ENCODE measurements around the gene HNRNPUL2. TPM values are rescaled to one million over a fixed set of nuclear protein-coding genes. Genes with fewer than 3 reads are reported as not detected.

Gene HNRNPUL2
- total RNA-seq, 1 donor = 7.5 TPM

DNA sequence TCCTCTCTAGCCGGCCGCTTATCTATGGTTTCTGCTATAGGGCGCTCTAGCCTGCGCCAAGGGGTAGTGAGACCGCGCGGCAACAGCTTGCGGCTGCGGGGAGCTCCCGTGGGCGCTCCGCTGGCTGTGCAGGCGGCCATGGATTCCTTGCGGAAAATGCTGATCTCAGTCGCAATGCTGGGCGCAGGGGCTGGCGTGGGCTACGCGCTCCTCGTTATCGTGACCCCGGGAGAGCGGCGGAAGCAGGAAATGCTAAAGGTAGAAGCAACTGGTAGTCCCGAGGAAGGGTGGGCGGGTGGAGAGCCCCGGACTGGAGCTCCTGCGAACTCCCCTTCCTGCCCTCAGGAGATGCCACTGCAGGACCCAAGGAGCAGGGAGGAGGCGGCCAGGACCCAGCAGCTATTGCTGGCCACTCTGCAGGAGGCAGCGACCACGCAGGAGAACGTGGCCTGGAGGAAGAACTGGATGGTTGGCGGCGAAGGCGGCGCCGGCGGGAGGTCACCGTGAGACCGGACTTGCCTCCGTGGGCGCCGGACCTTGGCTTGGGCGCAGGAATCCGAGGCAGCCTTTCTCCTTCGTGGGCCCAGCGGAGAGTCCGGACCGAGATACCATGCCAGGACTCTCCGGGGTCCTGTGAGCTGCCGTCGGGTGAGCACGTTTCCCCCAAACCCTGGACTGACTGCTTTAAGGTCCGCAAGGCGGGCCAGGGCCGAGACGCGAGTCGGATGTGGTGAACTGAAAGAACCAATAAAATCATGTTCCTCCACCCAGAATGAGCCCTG lies 55.5 kb downstream of the HNRNPUL2 start, which contains the start of the genes LBHD1 and UQCC3:
TSS of gene LBHD1 (minus strand) at position 660 of the 782 bp plus-strand sequence. CDS start 2,236 bp downstream, outside the sequence.
TSS of gene UQCC3 (plus strand) at position 66 of the 782 bp plus-strand sequence. CDS start at position 139, 73 bp downstream.
- DNase-seq (ENCODE audit: low read depth in 2 of 3, low spot score in 2 of 3) = peak; percentile 54 to 89 (median 86)

DNA sequence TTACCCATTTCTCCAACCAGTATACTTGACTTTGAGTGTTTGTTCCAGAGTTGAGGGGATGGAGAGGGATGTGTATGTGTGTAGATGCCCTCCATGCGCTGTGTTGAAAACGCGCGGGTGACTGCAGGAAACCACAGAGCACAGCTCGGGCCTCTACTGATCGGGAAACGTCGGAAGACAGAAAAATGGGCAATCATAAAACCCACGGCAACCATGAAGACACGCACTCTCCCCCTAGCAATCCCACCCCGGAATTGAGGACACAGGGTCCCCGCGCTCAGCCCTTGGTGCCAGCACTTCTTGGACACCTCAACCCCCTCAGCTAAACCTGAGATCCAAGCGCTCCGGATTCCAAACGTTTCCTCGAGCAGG lies 56.0 kb downstream of the HNRNPUL2 start:
- peak in 1 of 3 donors; percentile 37 for DNase-seq (ENCODE audit: low read depth in 2 of 3, low spot score in 2 of 3)

DNA sequence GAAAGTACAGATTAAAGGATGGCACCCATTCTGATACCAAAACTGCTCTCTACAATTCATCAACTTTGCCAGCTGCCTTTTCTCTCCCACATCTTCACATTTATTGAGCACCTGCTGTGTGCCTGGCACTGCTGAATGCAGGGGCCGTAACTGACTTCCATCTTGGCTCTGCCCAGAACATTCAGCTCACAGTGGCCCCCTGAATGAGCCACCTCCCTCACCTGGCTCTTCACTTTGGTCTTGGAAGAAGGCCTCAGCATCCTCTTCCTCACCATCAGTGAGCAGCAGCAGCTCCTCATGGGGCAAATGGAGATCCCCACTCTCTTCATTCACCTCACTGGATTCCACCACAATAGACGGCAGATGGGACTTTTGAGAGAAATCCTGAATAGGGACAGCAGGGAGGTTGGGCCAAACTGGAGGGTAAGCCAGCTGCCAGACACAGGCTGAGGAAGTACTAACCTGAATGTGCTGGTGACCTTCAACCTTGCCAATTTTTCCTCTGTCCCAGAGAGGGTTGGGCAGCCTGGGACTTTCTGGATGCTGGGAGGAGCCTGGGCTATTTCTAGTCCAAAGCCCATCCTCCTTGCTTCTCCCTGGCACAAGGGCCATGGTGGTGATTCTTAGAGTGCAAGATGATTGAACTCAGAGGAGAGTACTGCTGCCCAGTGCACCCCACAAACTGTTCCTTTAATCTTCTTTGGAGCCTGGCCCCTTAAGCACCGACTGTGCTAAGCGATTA lies 57.7 kb downstream of the HNRNPUL2 start:
- no peak for DNase-seq (ENCODE audit: low read depth in 2 of 3, low spot score in 2 of 3)

DNA sequence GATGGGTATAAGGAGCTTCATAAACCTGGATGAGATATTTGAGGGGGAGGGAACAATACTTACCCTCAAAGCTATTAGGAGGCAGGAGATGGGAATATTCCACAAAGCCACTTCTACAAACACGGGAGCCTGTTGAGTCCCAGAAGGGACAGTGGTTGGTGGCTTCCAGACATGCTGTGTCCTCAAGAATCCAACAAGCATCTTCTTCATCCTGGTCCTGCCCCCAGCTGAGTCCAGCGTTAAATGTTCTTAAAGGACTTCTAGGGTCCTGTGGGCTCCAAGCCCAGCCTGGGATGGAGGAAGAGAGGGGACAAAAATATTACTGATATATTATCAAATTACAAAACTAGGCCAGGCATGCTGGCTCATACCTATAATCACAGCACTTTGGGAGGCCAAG lies 59.8 kb downstream of the HNRNPUL2 start:
- DNase-seq (ENCODE audit: low read depth in 2 of 3, low spot score in 2 of 3) = no peak

DNA sequence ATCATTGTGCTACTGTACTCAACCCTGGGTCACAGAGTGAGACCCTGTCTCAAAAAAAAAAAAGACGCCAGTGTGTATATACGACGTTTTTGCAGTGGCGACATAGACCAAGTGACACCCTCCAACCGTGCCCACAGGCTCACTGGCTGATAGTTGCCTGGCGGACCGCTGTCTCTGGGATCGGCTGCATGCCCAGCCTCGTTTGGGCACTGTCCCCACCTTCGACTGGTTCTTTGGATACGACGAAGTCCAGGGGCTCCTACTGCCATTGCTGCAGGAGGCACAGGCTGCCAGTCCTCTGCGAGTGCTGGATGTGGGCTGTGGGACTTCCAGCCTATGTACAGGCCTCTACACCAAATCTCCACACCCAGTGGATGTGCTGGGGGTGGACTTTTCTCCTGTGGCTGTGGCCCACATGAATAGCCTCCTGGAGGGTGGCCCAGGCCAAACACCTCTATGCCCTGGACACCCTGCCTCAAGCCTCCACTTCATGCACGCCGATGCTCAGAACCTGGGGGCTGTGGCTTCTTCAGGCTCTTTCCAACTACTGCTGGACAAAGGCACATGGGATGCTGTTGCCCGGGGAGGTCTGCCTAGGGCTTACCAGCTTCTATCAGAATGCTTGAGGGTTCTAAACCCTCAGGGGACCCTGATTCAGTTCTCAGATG lies 60.9 kb downstream of the HNRNPUL2 start:
- DNase-seq (ENCODE audit: low read depth in 2 of 3, low spot score in 2 of 3) = no peak

DNA sequence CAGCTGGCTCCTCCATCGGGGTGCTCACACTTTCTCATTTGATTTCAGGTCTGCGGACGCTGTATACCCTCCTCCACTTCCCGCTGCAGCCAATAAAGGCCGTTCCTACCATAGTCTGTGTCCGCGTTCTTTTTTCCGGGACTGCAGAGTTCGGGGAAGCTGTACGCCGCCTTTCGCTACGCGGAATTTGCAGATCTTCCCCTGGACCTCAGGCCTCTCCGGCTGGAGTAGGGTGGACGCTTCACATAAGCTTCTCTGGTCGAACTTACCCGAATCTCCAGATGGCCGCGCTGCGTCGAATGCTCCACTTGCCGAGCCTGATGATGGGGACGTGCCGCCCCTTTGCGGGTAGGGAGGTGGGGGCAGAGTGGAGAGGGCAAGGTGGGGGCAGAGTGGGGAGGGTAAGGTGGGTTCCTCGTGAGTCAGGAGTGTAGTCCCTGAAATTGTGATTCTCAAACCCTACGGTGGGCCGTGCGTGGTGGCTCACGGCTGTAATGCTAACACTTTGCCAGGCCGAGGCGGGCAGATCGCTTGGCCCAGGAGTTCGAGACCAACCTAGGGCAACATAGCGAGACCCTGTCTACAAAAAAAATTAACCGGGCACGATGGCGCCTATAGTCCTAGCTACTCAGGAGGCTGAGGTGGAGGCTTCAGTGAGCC lies 61.5 kb downstream of the HNRNPUL2 start:
- peak in 2 of 3 donors; percentile 74 to 79 for DNase-seq (ENCODE audit: low read depth in 2 of 3, low spot score in 2 of 3)

DNA sequence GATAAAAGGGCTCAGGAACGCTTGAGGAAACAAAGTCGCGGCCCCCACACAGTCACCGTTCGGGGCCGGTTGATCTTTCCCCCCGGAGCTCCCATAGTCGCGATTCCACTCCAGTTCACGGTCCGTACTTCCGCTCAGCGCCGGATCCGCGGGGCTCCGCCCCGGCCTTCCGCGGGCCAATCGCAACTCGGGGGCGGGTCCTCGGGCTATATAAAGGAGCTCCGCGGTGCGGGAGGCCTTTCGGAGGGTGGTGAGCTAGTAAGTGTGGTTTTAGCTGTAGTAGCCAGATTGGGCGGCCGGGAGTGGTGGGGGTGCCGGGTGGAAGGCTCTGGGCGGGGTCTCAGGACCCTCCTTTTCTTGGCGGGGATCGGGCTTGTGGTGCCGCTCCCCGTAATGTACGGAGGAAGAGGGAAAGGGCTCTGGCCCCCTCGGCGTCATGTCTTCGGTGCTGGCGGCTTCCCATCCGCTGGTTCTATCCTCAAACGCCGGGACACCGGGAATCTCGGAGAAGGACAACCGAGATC lies 62.1 kb downstream of the HNRNPUL2 start, which contains the start of the genes C11orf98 and CSKMT:
TSS of gene C11orf98 (minus strand) at position 136 of the 524 bp plus-strand sequence. CDS start at position 95, 41 bp downstream.
TSS of gene CSKMT (plus strand) at position 238 of the 524 bp plus-strand sequence. CDS start 568 bp downstream, outside the sequence.
- DNase-seq (ENCODE audit: low read depth in 2 of 3, low spot score in 2 of 3) = peak; percentile 90 to 95 (median 94)

DNA sequence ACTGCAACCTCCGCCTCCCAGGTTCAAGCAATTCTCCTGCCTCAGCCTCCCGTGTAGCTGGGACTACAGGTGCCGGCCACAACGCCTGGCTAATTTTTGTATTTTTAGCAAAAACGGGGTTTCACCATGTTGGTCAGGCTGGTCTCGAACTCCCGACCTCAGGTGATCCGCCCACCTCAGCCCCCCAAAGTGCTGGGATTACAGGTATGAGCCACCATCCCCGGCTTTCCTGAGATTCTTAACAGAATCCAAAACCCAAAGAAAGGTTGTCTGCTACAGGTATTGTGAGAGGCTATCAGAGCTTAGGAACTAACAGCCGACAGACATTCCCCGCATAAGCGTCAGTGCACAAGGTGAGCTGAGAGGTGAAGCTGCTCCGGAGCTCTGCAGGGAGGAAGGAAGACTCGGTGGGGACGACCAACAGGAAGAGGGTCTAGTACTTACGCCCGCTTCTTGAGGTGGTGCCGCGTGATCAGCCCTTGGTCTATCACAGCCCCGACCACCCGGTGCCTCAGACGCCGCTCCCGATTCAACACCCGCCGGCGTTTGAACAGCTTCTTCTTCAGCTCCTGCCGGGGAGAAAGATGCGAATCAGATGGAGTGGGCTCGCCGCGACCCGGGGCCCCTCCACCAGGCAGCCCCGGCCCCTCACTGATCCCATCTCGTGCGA lies 62.7 kb downstream of the HNRNPUL2 start:
- peak in 2 of 3 donors; percentile 50 to 70 for DNase-seq (ENCODE audit: low read depth in 2 of 3, low spot score in 2 of 3)

Small RNA genes within 50 kb of the gene (small RNA-seq; reads per million reads assigned to genes)
- not detected for gene SNORA57

Other genes with a start within 250 kb of the HNRNPUL2 start
- gene AHNAK, start 180.7 kb downstream of the HNRNPUL2 start, total RNA-seq = 250 TPM
- 3,462 TPM for gene EEF1G, start 153.6 kb downstream of the HNRNPUL2 start, total RNA-seq
- gene TUT1, start 135.9 kb downstream of the HNRNPUL2 start, total RNA-seq = 11.6 TPM
- 142 TPM for gene MTA2, start 125.6 kb downstream of the HNRNPUL2 start, total RNA-seq
- gene EML3, start 114.7 kb downstream of the HNRNPUL2 start, total RNA-seq = 38.0 TPM
- 2.7 TPM for gene ROM1, start 114.2 kb downstream of the HNRNPUL2 start, total RNA-seq
- gene B3GAT3, start 105.5 kb downstream of the HNRNPUL2 start, total RNA-seq = 36.4 TPM
- gene GANAB, start 80.8 kb downstream of the HNRNPUL2 start, total RNA-seq = 215 TPM
- gene INTS5, start 74.2 kb downstream of the HNRNPUL2 start, total RNA-seq = 33.7 TPM
- gene C11orf98, start 62.2 kb downstream of the HNRNPUL2 start, total RNA-seq = 15.3 TPM
- 51.7 TPM for gene CSKMT, start 62.1 kb downstream of the HNRNPUL2 start, total RNA-seq
- gene UQCC3, start 55.8 kb downstream of the HNRNPUL2 start, total RNA-seq = 7.3 TPM
- gene LBHD1, start 55.2 kb downstream of the HNRNPUL2 start, total RNA-seq = 6.5 TPM
- gene UBXN1, start 48.4 kb downstream of the HNRNPUL2 start, total RNA-seq = 141 TPM
- 0.27 TPM for gene LRRN4CL, start 37.9 kb downstream of the HNRNPUL2 start, total RNA-seq
- 66.5 TPM for gene BSCL2, start 20.0 kb downstream of the HNRNPUL2 start, total RNA-seq
- not detected for gene GNG3, start 19.8 kb downstream of the HNRNPUL2 start, total RNA-seq
- gene TTC9C, start 1.0 kb upstream of the HNRNPUL2 start, total RNA-seq = 30.4 TPM
- 17.5 TPM for gene ZBTB3, start 26.7 kb upstream of the HNRNPUL2 start, total RNA-seq
- gene POLR2G, start 34.1 kb upstream of the HNRNPUL2 start, total RNA-seq = 81.3 TPM
- gene TAF6L, start 43.9 kb upstream of the HNRNPUL2 start, total RNA-seq = 25.0 TPM
- gene TMEM179B, start 59.9 kb upstream of the HNRNPUL2 start, total RNA-seq = 49.3 TPM
- 31.2 TPM for gene TMEM223, start 64.5 kb upstream of the HNRNPUL2 start, total RNA-seq
- 62.2 TPM for gene NXF1, start 78.0 kb upstream of the HNRNPUL2 start, total RNA-seq
- 56.3 TPM for gene STX5, start 104.6 kb upstream of the HNRNPUL2 start, total RNA-seq
- gene TEX54, start 105.4 kb upstream of the HNRNPUL2 start, total RNA-seq = not detected
- 74.3 TPM for gene WDR74, start 112.1 kb upstream of the HNRNPUL2 start, total RNA-seq
- 116 TPM for gene SLC3A2, start 153.4 kb upstream of the HNRNPUL2 start, total RNA-seq
- under 0.01 TPM for gene CHRM1, start 193.9 kb upstream of the HNRNPUL2 start, total RNA-seq